ENCODE data around the gene SERPING1. TPM values are rescaled to one million over a fixed set of nuclear protein-coding genes. Genes with fewer than 3 reads are reported as not detected.

The SERPING1 gene
- total RNA-seq, 1 donor from 2014 or later, result 62.5 TPM

- Histone ChIP-seq H3K9me3 (ENCODE audit: insufficient read depth, low read depth, low read length) (no peaks in the 10 kb centered on the region), H3K4me3 (ENCODE audit: insufficient read depth, low read depth, low read length) (no peak overlapping the region), H3K36me3 (ENCODE audit: insufficient read depth, low read length) (no peaks in the 10 kb centered on the region), H4K20me1 (ENCODE audit: insufficient read depth, low read length) (peaks cover 81% of the 10 kb centered on the region), H3K4me1 (ENCODE audit: insufficient read depth, low read length) (peaks cover 31% of the 10 kb centered on the region), H2AFZ (ENCODE audit: low read depth, low read length) (no peak overlapping the region), H3K4me2 (ENCODE audit: low read length) (peak overlapping the region; percentile 22), H3K79me2 (ENCODE audit: insufficient read depth, low read length) (peaks cover 6% of the 10 kb centered on the region), H3K27me3 (ENCODE audit: insufficient read depth, low read length) (peaks cover 38% of the 10 kb centered on the region), H3K9ac (ENCODE audit: low read length) (no peak overlapping the region), H3K27ac (ENCODE audit: low read depth, low read length) (no peak overlapping the region)
- H3K36me3 Mint-ChIP-seq (ENCODE audit: low read depth, unreplicated experiment), result no peaks in the 10 kb centered on the region
- peaks cover 71% of the 10 kb centered on the region for H3K4me1 Mint-ChIP-seq (ENCODE audit: low read depth, unreplicated experiment)
- no peak for FAIRE-seq
- no peaks in the 10 kb centered on the region for H3K9me3 Mint-ChIP-seq (ENCODE audit: unreplicated experiment)
- H3K27me3 Mint-ChIP-seq (ENCODE audit: low read depth, unreplicated experiment), result no peaks in the 10 kb centered on the region
- TF ChIP-seq CTCF (IDR thresholded peaks at IDR 0.05; ENCODE audit: insufficient read depth, low read depth, low read length), result no peak
- TF ChIP-seq EZH2 (IDR thresholded peaks at IDR 0.05; ENCODE audit: insufficient read depth, low read length), result peak; percentile 19
- no peak for DNase-seq (ENCODE audit: low read depth)
- H3K4me3 Mint-ChIP-seq (ENCODE audit: unreplicated experiment), result peak overlapping the region; percentile 63
- H3K27ac Mint-ChIP-seq (ENCODE audit: unreplicated experiment), result peak overlapping the region; percentile 77
Observed at GRCh38 chr11:57646194-57646798, 48.8 kb downstream of the SERPING1 start.

- DNase-seq (ENCODE audit: low read depth), result no peak
- Histone ChIP-seq H3K4me3 (ENCODE audit: insufficient read depth, low read depth, low read length) (no peak overlapping the region), H4K20me1 (ENCODE audit: insufficient read depth, low read length) (peaks cover 75% of the 10 kb centered on the region), H3K9ac (ENCODE audit: low read length) (no peak overlapping the region), H3K4me1 (ENCODE audit: insufficient read depth, low read length) (peaks cover 31% of the 10 kb centered on the region), H3K9me3 (ENCODE audit: insufficient read depth, low read depth, low read length) (no peaks in the 10 kb centered on the region), H3K4me2 (ENCODE audit: low read length) (peak overlapping the region; percentile 22), H3K27ac (ENCODE audit: low read depth, low read length) (no peak overlapping the region), H3K27me3 (ENCODE audit: insufficient read depth, low read length) (peaks cover 39% of the 10 kb centered on the region), H3K79me2 (ENCODE audit: insufficient read depth, low read length) (peaks cover 1% of the 10 kb centered on the region), H2AFZ (ENCODE audit: low read depth, low read length) (no peak overlapping the region), H3K36me3 (ENCODE audit: insufficient read depth, low read length) (no peaks in the 10 kb centered on the region)
- peaks cover 67% of the 10 kb centered on the region for H3K4me1 Mint-ChIP-seq (ENCODE audit: low read depth, unreplicated experiment)
- FAIRE-seq, result no peak
- H3K36me3 Mint-ChIP-seq (ENCODE audit: low read depth, unreplicated experiment), result no peaks in the 10 kb centered on the region
- TF ChIP-seq EZH2 (IDR thresholded peaks at IDR 0.05; ENCODE audit: insufficient read depth, low read length), result peak; percentile 71
- TF ChIP-seq CTCF (IDR thresholded peaks at IDR 0.05; ENCODE audit: insufficient read depth, low read depth, low read length), result no peak
- H3K4me3 Mint-ChIP-seq (ENCODE audit: unreplicated experiment), result peak overlapping the region; percentile 55
- no peaks in the 10 kb centered on the region for H3K9me3 Mint-ChIP-seq (ENCODE audit: unreplicated experiment)
- H3K27me3 Mint-ChIP-seq (ENCODE audit: low read depth, unreplicated experiment), result no peaks in the 10 kb centered on the region
- peak overlapping the region; percentile 77 for H3K27ac Mint-ChIP-seq (ENCODE audit: unreplicated experiment)
Observed at GRCh38 chr11:57646799-57647303, 49.4 kb downstream of the SERPING1 start.

- DNase-seq (ENCODE audit: low read depth) (no peak), FAIRE-seq (no peak)
- Histone ChIP-seq H3K4me3 (ENCODE audit: insufficient read depth, low read depth, low read length) (no peak overlapping the region), H3K27me3 (ENCODE audit: insufficient read depth, low read length) (peaks cover 39% of the 10 kb centered on the region), H3K4me1 (ENCODE audit: insufficient read depth, low read length) (peaks cover 31% of the 10 kb centered on the region), H4K20me1 (ENCODE audit: insufficient read depth, low read length) (peaks cover 70% of the 10 kb centered on the region), H3K36me3 (ENCODE audit: insufficient read depth, low read length) (no peaks in the 10 kb centered on the region), H2AFZ (ENCODE audit: low read depth, low read length) (no peak overlapping the region), H3K9me3 (ENCODE audit: insufficient read depth, low read depth, low read length) (no peaks in the 10 kb centered on the region), H3K9ac (ENCODE audit: low read length) (no peak overlapping the region), H3K4me2 (ENCODE audit: low read length) (no peak overlapping the region), H3K79me2 (ENCODE audit: insufficient read depth, low read length) (no peaks in the 10 kb centered on the region), H3K27ac (ENCODE audit: low read depth, low read length) (no peak overlapping the region)
- no peak for TF ChIP-seq CTCF (IDR thresholded peaks at IDR 0.05; ENCODE audit: insufficient read depth, low read depth, low read length)
- no peak for TF ChIP-seq EZH2 (IDR thresholded peaks at IDR 0.05; ENCODE audit: insufficient read depth, low read length)
- Mint-ChIP-seq H3K36me3 (ENCODE audit: low read depth, unreplicated experiment) (no peaks in the 10 kb centered on the region), H3K27me3 (ENCODE audit: low read depth, unreplicated experiment) (no peaks in the 10 kb centered on the region), H3K4me3 (ENCODE audit: unreplicated experiment) (peak overlapping the region; percentile 42), H3K9me3 (ENCODE audit: unreplicated experiment) (no peaks in the 10 kb centered on the region), H3K27ac (ENCODE audit: unreplicated experiment) (peak overlapping the region; percentile 77), H3K4me1 (ENCODE audit: low read depth, unreplicated experiment) (peaks cover 65% of the 10 kb centered on the region)
Observed at GRCh38 chr11:57647372-57647771, 49.9 kb downstream of the SERPING1 start.
